Fibroblast of gingiva (primary cell): ENCODE data around the gene ATP23.

Experiments
- DNase-seq: peaks from one replicate; pipeline ENCODE4 v3.0.0-alpha.2; 2011; ENCODE audit warnings: low read depth

The ATP23 gene

GRCh38 chr12:57941165-57941894, at the start of gene ATP23:
ATP23 (plus strand) TSS chr12:57941567; CDS start chr12:57941702, 135 bp downstream.
- DNase-seq = peak; percentile 80

- DNase-seq = no peak
Observed at GRCh38 chr12:57892232-57892972, 49.0 kb upstream of the ATP23 start.

GRCh38 chr12:57893431-57894353, 47.7 kb upstream of the ATP23 start:
- peak; percentile 95 for DNase-seq

GRCh38 chr12:57894399-57895292, 46.7 kb upstream of the ATP23 start:
- no peak for DNase-seq

GRCh38 chr12:57895389-57896114, 45.8 kb upstream of the ATP23 start:
- DNase-seq = no peak

- no peak for DNase-seq
Observed at GRCh38 chr12:57896115-57896433, 45.3 kb upstream of the ATP23 start.

- peak; percentile 69 for DNase-seq
Observed at GRCh38 chr12:57896434-57897201, 44.7 kb upstream of the ATP23 start.

GRCh38 chr12:57897286-57897974, 43.9 kb upstream of the ATP23 start:
- no peak for DNase-seq

- DNase-seq = no peak
Observed at GRCh38 chr12:57898308-57898970, 42.9 kb upstream of the ATP23 start.

GRCh38 chr12:57899010-57899662, 42.2 kb upstream of the ATP23 start:
- DNase-seq = peak; percentile 34

GRCh38 chr12:57902478-57902969, 38.8 kb upstream of the ATP23 start:
- no peak for DNase-seq

GRCh38 chr12:57904426-57904825, 36.9 kb upstream of the ATP23 start:
- DNase-seq = no peak

GRCh38 chr12:57904848-57905811, 36.2 kb upstream of the ATP23 start:
- DNase-seq = peak; percentile 80

GRCh38 chr12:57905812-57906475, 35.4 kb upstream of the ATP23 start:
- DNase-seq = no peak

- no peak for DNase-seq
Observed at GRCh38 chr12:57906821-57907220, 34.5 kb upstream of the ATP23 start.

GRCh38 chr12:57907281-57907680, 34.1 kb upstream of the ATP23 start:
- no peak for DNase-seq
